H1 (cell line): ENCODE measurements around the gene BRIP1. TPM values are rescaled to one million over a fixed set of nuclear protein-coding genes. Genes with fewer than 3 reads are reported as not detected.
"Not testable (repeated sequence)": the region's sequence is repeated elsewhere in the genome, so short reads cannot be mapped to it uniquely, and the experiment has no call there.

ENCODE experiments used
- CTCF ChIA-PET: fragments of 300-600 bp; sonication (Branson Sonifier 250); formaldehyde crosslinking; loops from one replicate; lab custom pipeline; 2021; ENCODE audit not compliant: partially characterized antibody; lab: Charles Lee
- POLR2A ChIA-PET: fragments of 300-600 bp; sonication (Branson Sonifier 250); formaldehyde crosslinking; loops from one replicate; lab custom pipeline; 2021; ENCODE audit warnings: inconsistent platforms; ENCODE audit not compliant: partially characterized antibody; lab: Charles Lee
- DNase-seq, 2 experiments: peaks; one replicate each; pipeline versions ENCODE4 v3.0.0 to v3.0.0-alpha.2; 2010 to 2022; ENCODE audit warnings: low spot score in 2 of 2, low read depth in 1 of 2, mixed read lengths in 1 of 2
- FAIRE-seq: peaks from 2 replicates; lab custom pipeline; 2011; peaks lifted over from hg19 to GRCh38; lab: Jason Lieb, UNC
- H2AFZ ChIP-seq: 2 replicates; pipeline ENCODE4 v1.8.1; 2012; ENCODE audit warnings: low read length, inconsistent platforms
- H2AK5ac ChIP-seq: 2 replicates; pipeline ENCODE4 v1.6.1; 2013; ENCODE audit warnings: low read depth, low read length
- H2BK120ac ChIP-seq: replicated peaks from 2 replicates; pipeline ENCODE3; 2013; ENCODE audit warnings: low read depth, low read length, inconsistent platforms
- H2BK12ac ChIP-seq: 2 replicates; pipeline ENCODE4 v1.6.1; 2013; ENCODE audit warnings: low read depth, low read length
- H2BK15ac ChIP-seq: 2 replicates; pipeline ENCODE4 v1.6.1; 2013; ENCODE audit warnings: low read length
- H2BK20ac ChIP-seq: 2 replicates; pipeline ENCODE4 v1.6.1; 2013; ENCODE audit warnings: low read length
- H2BK5ac ChIP-seq: 2 replicates; pipeline ENCODE4 v1.6.1; 2013; ENCODE audit warnings: low read depth, low read length
- H3K14ac ChIP-seq: 2 replicates; pipeline ENCODE4 v1.6.1; 2013; ENCODE audit warnings: inconsistent platforms; ENCODE audit not compliant: insufficient read length
- H3K18ac ChIP-seq: 2 replicates; pipeline ENCODE4 v1.6.1; 2013; ENCODE audit warnings: low read length; ENCODE audit errors: extremely low read depth
- H3K23ac ChIP-seq: 2 replicates; pipeline ENCODE4 v1.6.1; 2013; ENCODE audit warnings: inconsistent platforms; ENCODE audit not compliant: insufficient read length
- H3K23me2 ChIP-seq: 2 replicates; pipeline ENCODE4 v1.6.1; 2013; ENCODE audit warnings: low read depth, low read length
- H3K27ac ChIP-seq: 2 replicates; pipeline ENCODE4 v1.6.1; 2011; ENCODE audit warnings: low read depth, low read length, inconsistent platforms
- H3K27me3 ChIP-seq, 4 experiments: replicated peaks in 1 of 4; 1 replicate in 1 of 4; 2 replicates in 3 of 4; pipeline versions ENCODE4 v1.6.1 to v1.8.1; 2011 to 2013; ENCODE audit warnings: low read length in 3 of 4, mild to moderate bottlenecking in 3 of 4, inconsistent platforms in 2 of 4, mixed read lengths in 2 of 4, moderate library complexity in 1 of 4; ENCODE audit not compliant: control insufficient read depth in 3 of 4, insufficient read depth in 3 of 4; ENCODE audit errors: extremely low read depth in 1 of 4
- H3K36me3 ChIP-seq, 4 experiments: 2 replicates each; pipeline versions ENCODE4 v1.6.1 to v1.8.1; 2011 to 2013; ENCODE audit warnings: mild to moderate bottlenecking in 4 of 4, low read length in 3 of 4, moderate library complexity in 2 of 4, control low read depth in 1 of 4, inconsistent platforms in 1 of 4; ENCODE audit not compliant: insufficient read depth in 4 of 4, control insufficient read depth in 2 of 4
- H3K4ac ChIP-seq: replicated peaks from 2 replicates; pipeline ENCODE3; 2013; ENCODE audit warnings: low read length, low read depth, mixed read lengths, inconsistent platforms; ENCODE audit not compliant: insufficient read length
- H3K4me1 ChIP-seq, 4 experiments: replicated peaks in 1 of 4; 1 replicate in 1 of 4; 2 replicates in 3 of 4; pipeline versions ENCODE4 v1.6.1 to v1.8.1; 2011 to 2013; ENCODE audit warnings: low read length in 3 of 4, inconsistent platforms in 2 of 4, mixed read lengths in 1 of 4; ENCODE audit not compliant: insufficient read depth in 4 of 4, control insufficient read depth in 3 of 4
- H3K4me2 ChIP-seq, 2 experiments: 2 replicates each; pipeline versions ENCODE4 v1.6.1 to v1.8.1; 2011 to 2013; ENCODE audit warnings: low read depth in 2 of 2, low read length in 2 of 2, control low read depth in 1 of 2, inconsistent platforms in 1 of 2, mild to moderate bottlenecking in 1 of 2; ENCODE audit not compliant: insufficient read depth in 1 of 2
- H3K4me3 ChIP-seq, 4 experiments: fragments of 200-600, 300-600 bp in 1 of 4; sonication (generic), shearing (Covaris generic), sonication (Bioruptor Twin) in 1 of 4; 2 replicates each; pipeline versions ENCODE4 v1.5.1 to v1.8.1; 2011 to 2016; ENCODE audit warnings: low read length in 4 of 4, low read depth in 3 of 4, control low read depth in 2 of 4, inconsistent platforms in 2 of 4, mild to moderate bottlenecking in 2 of 4, mixed read lengths in 1 of 4, moderate library complexity in 1 of 4; ENCODE audit not compliant: insufficient read depth in 2 of 4; ENCODE audit errors: extremely low read depth in 1 of 4
- H3K56ac ChIP-seq: replicated peaks from 2 replicates; pipeline ENCODE3; 2013; ENCODE audit warnings: low read depth, mild to moderate bottlenecking, mixed read lengths, low read length, inconsistent platforms; ENCODE audit not compliant: insufficient read length
- H3K79me1 ChIP-seq: 2 replicates; pipeline ENCODE4 v1.6.1; 2013; ENCODE audit warnings: low read depth, low read length, control low read depth
- H3K79me2 ChIP-seq, 2 experiments: 2 replicates each; pipeline versions ENCODE4 v1.6.1 to v1.8.1; 2012 to 2013; ENCODE audit warnings: low read length in 2 of 2, mild to moderate bottlenecking in 2 of 2, inconsistent platforms in 1 of 2; ENCODE audit not compliant: insufficient read depth in 2 of 2, control insufficient read depth in 1 of 2
- H3K9ac ChIP-seq, 4 experiments: replicated peaks in 1 of 4; 1 replicate in 1 of 4; 2 replicates in 3 of 4; pipeline versions ENCODE4 v1.6.1 to v1.8.1; 2011 to 2013; ENCODE audit warnings: low read depth in 3 of 4, low read length in 3 of 4, control low read depth in 2 of 4, mild to moderate bottlenecking in 2 of 4, moderate library complexity in 2 of 4, inconsistent platforms in 1 of 4; ENCODE audit errors: extremely low read depth in 1 of 4
- H3K9me3 ChIP-seq, 2 experiments: 2 replicates each; pipeline versions ENCODE4 v1.6.1 to v1.8.1; 2012 to 2013; ENCODE audit warnings: mild to moderate bottlenecking in 2 of 2, moderate library complexity in 2 of 2, control low read depth in 1 of 2, inconsistent platforms in 1 of 2, low read depth in 1 of 2, low read length in 1 of 2, mixed read lengths in 1 of 2; ENCODE audit not compliant: insufficient read depth in 2 of 2
- H4K20me1 ChIP-seq, 2 experiments: replicated peaks in 1 of 2; 2 replicates each; pipeline versions ENCODE3 to v1.8.1; 2011 to 2013; ENCODE audit warnings: inconsistent platforms in 2 of 2, low read length in 2 of 2, mild to moderate bottlenecking in 1 of 2; ENCODE audit not compliant: insufficient read depth in 2 of 2, control insufficient read depth in 1 of 2
- H4K5ac ChIP-seq: 2 replicates; pipeline ENCODE4 v1.6.1; 2013; ENCODE audit warnings: low read length, low read depth, mixed read lengths, inconsistent platforms; ENCODE audit not compliant: insufficient read length
- H4K8ac ChIP-seq: 2 replicates; pipeline ENCODE4 v1.8.0; 2013; ENCODE audit warnings: mild to moderate bottlenecking, moderate library complexity, low read length, inconsistent platforms; ENCODE audit not compliant: insufficient read depth; ENCODE audit errors: extremely low read depth
- H4K91ac ChIP-seq: replicated peaks from 2 replicates; pipeline ENCODE3; 2013; ENCODE audit warnings: low read length, mixed read lengths, inconsistent platforms; ENCODE audit not compliant: insufficient read length
- WGBS, 2 experiments: shearing (Covaris generic) in 1 of 2; methylation state at CpG; one replicate each; pipeline versions ENCODE4 v1.1.6 to v1.1.7; 2013 to 2015; ENCODE audit warnings: low lambda C conversion rate in 2 of 2, mixed read lengths in 2 of 2, inconsistent platforms in 1 of 2, low coverage in 1 of 2, missing lambda C conversion rate in 1 of 2; ENCODE audit not compliant: insufficient replicate concordance in 2 of 2, insufficient coverage in 1 of 2, insufficient read length in 1 of 2; ENCODE audit errors: extremely low coverage in 1 of 2, missing lambda C conversion rate in 1 of 2; 5-methylcytosine and 5-hydroxymethylcytosine counted together
- polyA plus RNA-seq, 7 experiments: library from polyadenylated mRNA; depleted of rRNA in 3 of 7; stranded (reverse) in 5 of 7; unstranded in 2 of 7; fragments of >200 nt in 5 of 7; fragments of 200-250 nt in 2 of 7; gene quantifications; 1 replicate in 5 of 7; 2 replicates in 1 of 7; 4 replicates in 1 of 7; pipeline versions ENCODE4 v1.2.1 to v1.2.3, GENCODE V29; 2011 to 2013; ENCODE audit warnings: missing spikeins in 2 of 7, mixed read lengths in 2 of 7
- total RNA-seq: library from RNA; stranded (reverse); fragmentation: NEBNext Ultra II Directional; extraction: Animal tissue kit (Norgen Biotek cat#: 25700); gene quantifications from 2 replicates; pipeline ENCODE4 v1.2.1, GENCODE V29; 2021

Gene BRIP1
- total and polyA plus RNA-seq, 2 of the 8 experiments (the other 6 are each of a cell fraction or from before 2014, with no cell fraction given): 5.8 to 19.2 TPM

GRCh38 chr17:61666406-61667088 lies 196.8 kb downstream of the BRIP1 start:
- H2BK12ac ChIP-seq, H2AFZ ChIP-seq, H3K36me3 ChIP-seq, H2BK120ac ChIP-seq, H3K4me3 ChIP-seq, H3K9me3 ChIP-seq, H4K8ac ChIP-seq, H3K9ac ChIP-seq, H4K20me1 ChIP-seq, H3K56ac ChIP-seq, H2BK20ac ChIP-seq, H3K23me2 ChIP-seq, H3K4me2 ChIP-seq, H2AK5ac ChIP-seq, H4K5ac ChIP-seq, POLR2A ChIA-PET, H3K23ac ChIP-seq, H3K79me2 ChIP-seq, H2BK5ac ChIP-seq, H3K79me1 ChIP-seq, DNase-seq, H3K27me3 ChIP-seq, CTCF ChIA-PET, H3K4me1 ChIP-seq, FAIRE-seq, H4K91ac ChIP-seq, H3K27ac ChIP-seq, H3K4ac ChIP-seq, H3K18ac ChIP-seq, H2BK15ac ChIP-seq, H3K14ac ChIP-seq: not testable (repeated sequence)
- WGBS, 2 experiments: 94% methylated on average over 5 of the region's 5 CpGs; no CpG with 5 or more reads in 1 of the 2 experiments
